HG03108 (cell line): ENCODE measurements around the gene PLCXD1.
A peak's percentile ranks its signal among the peaks of the same experiment; 100 is the strongest.
"Not testable (repeated sequence)": the region's sequence is repeated elsewhere in the genome, so short reads cannot be mapped to it uniquely, and the experiment has no call there.

ENCODE experiments used
- ATAC-seq: cut with Tn5 transposase; IDR thresholded peaks from one replicate; pipeline ENCODE4 v1.9.1; 2021; ENCODE audit warnings: moderate library complexity; ENCODE audit not compliant: unreplicated experiment

The PLCXD1 gene

DNA sequence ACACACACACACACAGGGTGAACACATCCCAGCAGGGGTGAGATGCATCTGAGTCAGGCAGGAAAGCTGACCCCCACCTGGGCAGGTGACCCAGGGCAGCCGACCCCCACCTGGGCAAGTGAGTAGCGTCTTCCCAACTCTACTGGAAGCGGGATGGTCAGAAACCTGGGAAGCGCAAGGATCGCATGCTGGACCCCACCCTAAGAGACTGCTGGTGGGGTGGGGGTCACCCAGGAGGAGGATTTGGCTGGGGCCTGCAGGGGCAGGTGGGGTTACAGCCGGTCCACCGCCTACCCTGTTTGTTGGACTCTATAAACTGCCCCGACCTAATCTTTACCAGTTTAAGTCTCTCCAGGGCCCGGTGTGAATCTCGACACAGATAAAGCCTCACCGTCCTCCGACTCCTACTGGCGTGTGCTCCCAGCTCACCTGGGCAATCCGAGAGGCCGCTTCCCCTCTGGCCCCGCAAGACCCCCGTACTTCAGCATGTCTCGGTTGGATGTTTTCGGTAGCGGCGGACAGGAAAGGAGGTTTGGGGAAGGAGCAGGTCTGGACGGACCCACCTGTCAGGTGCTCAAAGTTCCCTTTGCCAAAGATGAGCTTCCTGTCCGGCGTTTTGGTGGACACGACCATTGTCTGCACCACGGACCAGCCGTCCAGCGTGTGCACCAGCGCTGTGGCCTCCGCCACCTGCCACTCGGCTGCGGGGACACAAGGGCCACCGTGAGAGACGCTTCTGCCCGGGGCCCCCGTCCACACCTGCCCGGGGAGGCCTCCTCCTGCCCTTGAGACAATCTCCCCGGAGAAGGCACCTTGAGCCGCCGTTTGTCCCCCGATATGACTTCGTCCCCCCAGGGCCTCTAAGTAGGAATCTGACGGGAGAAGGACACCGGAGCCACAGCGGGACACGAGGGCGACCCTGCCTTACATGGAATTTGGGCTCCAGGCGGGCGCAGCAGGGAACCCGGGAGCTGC lies 35.5 kb downstream of the PLCXD1 start:
- no peak for ATAC-seq

DNA sequence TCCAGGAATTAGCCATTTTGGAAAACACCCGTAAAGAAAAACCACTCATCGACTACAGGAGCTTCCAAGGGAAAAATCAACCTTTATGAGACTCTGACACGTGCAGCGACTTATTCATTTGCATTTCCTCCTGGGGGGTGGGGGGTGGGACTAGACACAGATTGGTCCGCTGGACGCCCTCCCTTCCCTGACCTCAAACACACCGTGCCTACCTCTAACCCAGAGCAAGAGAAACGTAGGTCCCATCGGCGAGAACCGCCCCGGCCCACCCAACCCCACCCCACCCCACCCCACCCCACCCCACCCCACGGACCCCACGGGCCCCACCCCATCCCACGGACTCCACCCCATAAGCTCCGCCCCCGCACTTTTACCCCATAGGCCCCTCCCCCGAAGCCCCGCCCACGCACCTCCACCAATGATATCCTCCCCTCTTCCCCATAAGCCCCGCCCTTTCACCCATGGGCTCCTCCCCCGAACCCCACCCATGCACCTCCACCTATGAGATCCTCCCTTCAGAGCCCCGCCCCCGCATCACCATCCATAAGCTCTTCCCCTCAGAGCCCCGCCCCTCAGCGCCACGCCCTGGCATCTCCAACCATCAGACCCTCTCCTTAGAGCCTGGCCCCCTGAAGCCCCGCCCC lies 36.4 kb downstream of the PLCXD1 start:
- no peak for ATAC-seq

- peak; percentile 51 for ATAC-seq
These were observed 37.0 kb downstream of the PLCXD1 start for GRCh38 chrX:318068-318738.

DNA sequence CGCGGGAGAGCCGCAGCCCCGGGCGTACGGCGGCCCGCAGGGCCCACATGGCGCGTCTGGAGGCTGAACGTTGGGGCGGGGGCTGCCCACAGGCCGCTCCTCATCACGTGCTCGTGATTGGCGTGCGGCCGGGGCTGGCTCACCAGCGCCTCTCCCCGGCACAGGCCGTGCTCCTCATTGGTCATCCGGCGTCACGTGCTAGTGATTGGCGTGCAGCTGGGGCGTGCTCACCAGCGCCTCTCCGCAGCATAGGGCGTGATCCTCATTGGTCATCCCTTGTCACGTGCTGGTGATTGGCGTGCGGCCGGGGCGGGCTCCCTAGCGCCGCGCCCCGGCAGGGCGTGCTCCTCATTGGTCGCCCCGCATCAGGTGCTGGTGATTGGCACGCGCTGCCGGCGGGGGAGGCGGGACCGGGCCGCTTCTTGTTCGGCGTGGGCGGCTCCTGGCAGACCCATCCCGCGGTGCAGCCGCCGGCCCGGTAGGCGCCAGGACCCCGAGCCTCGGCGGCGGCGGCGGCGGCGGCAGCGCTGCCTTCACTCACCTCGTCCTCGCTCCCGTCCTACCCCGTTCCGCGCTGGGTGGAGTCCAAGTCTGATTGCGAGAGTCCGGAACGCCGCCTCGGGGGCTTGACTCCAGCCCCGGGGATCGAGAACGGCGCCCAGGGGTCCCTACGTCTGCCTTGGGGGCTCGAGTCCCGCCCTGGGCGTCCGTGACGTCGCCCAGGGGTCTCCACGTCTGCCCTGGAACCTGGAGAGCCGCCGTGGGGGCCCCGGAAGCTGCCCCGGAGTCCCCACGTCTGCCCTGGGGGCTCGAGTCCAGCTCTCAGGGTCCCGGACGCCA lies 37.8 kb downstream of the PLCXD1 start, which contains the start of gene GTPBP6:
TSS of gene GTPBP6 (minus strand) at position 58 of the 840 bp plus-strand sequence. CDS start at position 49, 9 bp downstream.
- peak; percentile 81 for ATAC-seq

GRCh38 chrX:319579-320125 lies 38.5 kb downstream of the PLCXD1 start:
- ATAC-seq = no peak

- ATAC-seq = no peak
These were observed 39.1 kb downstream of the PLCXD1 start for GRCh38 chrX:320126-320783.

DNA sequence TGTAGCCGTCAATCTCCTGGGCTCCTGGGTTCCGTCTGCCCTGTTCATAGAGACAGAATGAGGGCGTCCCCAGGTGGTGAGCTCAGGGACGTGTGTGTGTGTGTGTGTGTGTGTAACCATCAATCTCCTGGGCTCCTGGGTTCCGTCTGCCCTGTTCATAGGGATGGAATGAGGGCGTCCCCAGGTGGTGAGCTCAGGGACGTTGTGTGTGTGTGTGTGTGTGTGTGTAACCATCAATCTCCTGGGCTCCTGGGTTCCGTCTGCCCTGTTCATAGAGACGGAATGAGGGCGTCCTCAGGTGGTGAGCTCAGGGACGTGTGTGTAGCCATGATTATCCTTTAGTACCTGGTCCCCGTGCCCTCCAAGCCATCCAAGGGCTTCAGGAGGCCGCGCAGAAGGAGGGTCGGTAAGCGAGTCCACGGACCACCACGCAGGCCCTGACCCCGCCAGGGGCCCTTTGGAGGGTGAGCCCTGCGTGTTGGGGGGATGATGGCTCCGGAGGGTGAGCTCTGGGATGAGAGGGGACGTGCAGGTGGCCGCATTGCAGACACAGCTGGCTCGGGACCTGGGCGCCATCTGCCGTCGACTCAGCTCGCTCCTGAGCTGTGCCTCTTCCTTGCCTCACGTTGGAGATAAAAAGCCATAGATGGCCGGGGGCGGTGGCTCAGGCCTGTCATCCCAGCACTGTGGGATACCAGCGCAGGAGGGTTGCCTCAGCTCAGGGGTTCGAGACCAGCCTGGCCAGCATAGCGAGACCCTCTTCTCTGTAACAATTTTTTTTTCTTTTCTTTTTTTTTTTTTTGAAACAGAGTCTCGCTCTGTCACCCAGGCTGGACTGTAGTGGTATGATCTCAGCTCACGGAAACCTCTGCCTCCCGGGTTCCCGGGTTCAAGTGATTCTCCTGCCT lies 42.8 kb downstream of the PLCXD1 start:
- ATAC-seq = peak; percentile 31

DNA sequence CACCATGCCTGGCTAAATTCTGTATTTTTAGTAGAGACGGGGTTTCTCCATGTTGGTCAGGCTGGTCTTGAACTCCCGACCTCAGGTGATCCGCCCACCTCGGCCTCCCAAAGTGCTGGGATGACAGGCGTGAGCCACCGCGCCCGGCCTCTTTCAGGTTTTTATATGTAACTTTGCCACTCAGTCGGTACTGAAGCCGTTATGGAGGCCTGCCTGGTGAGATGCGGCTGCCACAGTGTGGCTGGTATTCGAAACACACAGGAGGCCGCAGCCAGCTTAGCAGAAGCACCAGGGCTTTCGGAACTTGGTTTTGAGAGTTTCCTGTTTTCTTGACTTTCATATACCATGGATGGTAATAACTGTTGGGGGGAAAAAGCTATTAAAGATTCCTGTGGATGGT lies 43.5 kb downstream of the PLCXD1 start:
- ATAC-seq = not testable (repeated sequence)

DNA sequence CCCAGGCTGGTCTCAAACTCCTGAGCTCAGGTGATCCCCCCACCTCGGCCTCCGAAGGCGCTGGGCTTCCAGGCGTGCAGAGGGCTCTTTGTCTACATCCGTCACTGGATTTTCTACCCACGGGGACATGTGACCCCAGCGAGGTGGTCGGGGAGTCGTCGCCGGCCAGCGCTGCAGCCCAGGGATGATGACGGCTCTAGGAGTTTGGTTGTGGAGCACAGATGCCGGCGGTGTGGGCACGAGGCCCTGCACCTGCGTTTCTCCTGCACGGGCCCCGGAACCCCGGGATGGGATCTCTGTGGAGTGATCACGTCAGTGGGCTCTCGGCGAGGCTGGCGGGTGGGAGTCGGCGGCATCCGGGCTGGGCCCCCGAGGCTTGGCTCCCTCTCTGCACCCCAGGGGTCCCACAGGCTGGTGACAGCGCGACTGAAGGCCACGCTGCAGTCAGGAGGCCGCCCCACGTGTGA lies 46.5 kb downstream of the PLCXD1 start:
- no peak for ATAC-seq

GRCh38 chrX:329291-329910 lies 48.2 kb downstream of the PLCXD1 start:
- no peak for ATAC-seq

DNA sequence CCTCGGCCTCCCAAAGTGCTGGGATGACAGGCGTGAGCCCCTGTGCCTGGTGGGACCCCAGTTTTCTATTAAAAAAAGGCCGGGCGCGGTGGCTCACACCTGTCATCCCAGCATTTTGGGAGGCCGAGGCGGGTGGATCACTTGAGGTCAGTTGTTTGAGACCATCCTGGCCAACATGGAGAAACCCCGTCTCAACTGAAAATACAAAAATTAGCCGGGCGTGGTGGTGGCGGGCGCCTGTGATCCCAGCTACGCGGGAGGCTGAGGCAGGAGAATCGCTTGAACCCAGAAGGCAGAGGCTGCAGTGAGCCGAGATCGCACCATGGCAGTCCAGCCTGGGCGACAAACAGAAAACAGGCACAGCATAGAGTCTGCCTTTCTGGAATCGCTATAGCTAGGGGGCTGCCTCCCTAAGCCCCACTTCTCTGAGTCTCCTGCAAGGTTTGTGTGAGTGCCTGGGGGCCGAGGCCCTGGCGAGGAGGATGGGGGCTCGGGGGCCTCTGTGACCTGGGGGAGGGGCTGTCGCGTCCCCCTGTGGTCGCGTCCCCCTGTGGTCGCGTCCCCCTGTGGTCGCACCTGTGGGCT lies 49.1 kb downstream of the PLCXD1 start:
- ATAC-seq = not testable (repeated sequence)

DNA sequence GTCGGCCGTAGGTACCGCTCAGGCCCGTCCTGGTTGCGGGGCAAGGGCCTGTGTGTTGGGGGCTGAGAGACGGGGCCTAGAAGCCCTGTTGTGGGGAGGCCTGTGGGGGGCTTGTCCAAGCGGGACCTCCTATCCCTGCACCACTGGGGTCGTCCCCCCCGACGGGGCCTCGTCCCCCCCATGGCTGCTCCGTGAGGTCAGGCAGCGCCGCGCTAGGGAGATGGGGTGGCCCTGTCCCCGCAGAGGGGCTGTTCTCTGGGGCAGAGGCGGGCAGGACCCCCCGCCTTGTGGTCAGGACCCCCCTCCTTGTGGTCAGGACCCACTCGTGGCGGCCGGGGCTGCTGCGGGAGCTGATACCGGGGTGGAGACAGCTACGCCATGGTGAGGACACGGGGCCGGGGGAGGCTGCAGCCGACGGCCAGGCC lies 49.6 kb downstream of the PLCXD1 start:
- ATAC-seq = no peak

GRCh38 chrX:331151-331824 lies 50.1 kb downstream of the PLCXD1 start:
- ATAC-seq = no peak

DNA sequence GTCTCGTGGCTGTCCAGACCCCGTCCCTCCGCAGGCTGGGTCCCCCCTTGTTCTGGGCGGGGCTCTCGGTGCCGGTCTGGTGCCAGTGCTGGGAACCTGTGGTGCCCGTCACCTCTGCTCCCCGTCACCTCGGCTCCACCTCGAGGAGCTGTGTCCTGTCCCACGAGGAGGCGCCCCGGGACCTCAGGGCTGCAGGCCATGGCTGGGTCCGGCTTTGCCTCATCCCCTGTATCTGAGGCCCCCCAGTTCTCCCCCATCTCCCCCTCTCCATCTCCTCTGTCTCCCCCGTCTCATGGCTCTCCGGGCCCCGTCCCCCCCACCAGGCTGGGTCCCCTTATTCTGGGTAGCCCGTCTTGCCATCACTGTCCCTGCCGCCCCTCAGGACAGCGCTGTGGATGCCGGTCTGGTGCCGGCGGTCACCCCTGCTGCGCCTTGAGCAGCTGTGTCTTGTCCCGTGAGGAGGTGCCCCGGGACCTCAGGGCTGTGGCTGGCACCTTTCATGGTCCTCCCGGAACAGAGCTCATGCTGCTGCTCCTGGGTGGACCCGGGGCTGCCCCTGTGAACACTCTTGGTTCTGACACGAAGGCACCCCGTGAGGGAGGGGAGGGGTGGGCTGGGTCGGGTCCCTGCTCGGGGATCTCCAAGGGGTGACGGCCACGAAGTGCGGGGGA lies 50.8 kb downstream of the PLCXD1 start:
- no peak for ATAC-seq

GRCh38 chrX:332496-332860 lies 51.3 kb downstream of the PLCXD1 start:
- no peak for ATAC-seq

- no peak for ATAC-seq
These were observed 51.9 kb downstream of the PLCXD1 start for GRCh38 chrX:332916-333610.
